GM23338 (cell line): ENCODE results near the gene NCAPD3. TPM values are rescaled to one million over a fixed set of nuclear protein-coding genes. Genes with fewer than 3 reads are reported as not detected.

Experiments
- ATAC-seq: fragments of 200-7000 bp; cut with Tn5 transposase; 3 replicates; pipeline ENCODE4 v1.9.1; 2020
- DNase-seq: peaks from one replicate; pipeline ENCODE4 v3.0.0-alpha.2; 2015; ENCODE audit warnings: low spot score
- H2AFZ ChIP-seq: fragments of 200-600 bp; sonication (generic); 2 replicates; pipeline ENCODE4 v1.8.0; 2016; ENCODE audit warnings: antibody characterized with exemption, mild to moderate bottlenecking, moderate library complexity
- H3F3A ChIP-seq: fragments of 200-600 bp; sonication (generic); replicated peaks from 2 replicates; pipeline ENCODE4 v1.8.0; 2017; ENCODE audit warnings: antibody characterized with exemption, mixed run types, low read depth
- H3K27ac ChIP-seq: fragments of 200-600 bp; sonication (generic); 2 replicates; pipeline ENCODE4 v1.6.1; 2016; ENCODE audit warnings: low read depth
- H3K27me3 ChIP-seq: fragments of 200-600 bp; sonication (generic); 2 replicates; pipeline ENCODE4 v1.8.0; 2016; ENCODE audit warnings: mild to moderate bottlenecking, mixed run types, moderate library complexity; ENCODE audit not compliant: insufficient read depth
- H3K36me3 ChIP-seq: fragments of 200-600 bp; sonication (generic); 2 replicates; pipeline ENCODE4 v1.8.0; 2016; ENCODE audit warnings: mild to moderate bottlenecking; ENCODE audit not compliant: insufficient read depth
- H3K4me1 ChIP-seq: fragments of 200-600 bp; sonication (generic); 2 replicates; pipeline ENCODE4 v1.8.0; 2016; ENCODE audit warnings: mild to moderate bottlenecking, moderate library complexity; ENCODE audit not compliant: insufficient read depth
- H3K4me2 ChIP-seq: fragments of 200-600 bp; sonication (generic); 2 replicates; pipeline ENCODE4 v1.7.1; 2017; ENCODE audit warnings: mixed run types
- H3K4me3 ChIP-seq: fragments of 200-600 bp; sonication (generic); 2 replicates; pipeline ENCODE4 v1.6.1; 2016; ENCODE audit warnings: mixed run types
- H3K79me2 ChIP-seq: fragments of 200-600 bp; sonication (generic); replicated peaks from 2 replicates; pipeline ENCODE4 v1.8.0; 2017; ENCODE audit warnings: mild to moderate bottlenecking; ENCODE audit not compliant: insufficient read depth
- H3K9me2 ChIP-seq: fragments of 200-600 bp; sonication (generic); 2 replicates; pipeline ENCODE4 v1.8.0; 2017; ENCODE audit not compliant: insufficient read depth
- H4K20me1 ChIP-seq: fragments of 200-600 bp; sonication (generic); replicated peaks from 2 replicates; pipeline ENCODE4 v1.8.0; 2017; ENCODE audit warnings: mild to moderate bottlenecking; ENCODE audit not compliant: insufficient read depth
- H3K27ac Mint-ChIP-seq: 2 replicates; pipeline ENCODE4 v1.8.0; 2020; ENCODE audit warnings: inconsistent platforms, mild to moderate bottlenecking, moderate library complexity, mixed read lengths
- H3K27me3 Mint-ChIP-seq: 3 replicates; pipeline ENCODE4 v1.8.0; 2022; ENCODE audit warnings: low read depth, mild to moderate bottlenecking, moderate library complexity, mixed read lengths, inconsistent platforms; ENCODE audit not compliant: insufficient read depth, poor library complexity
- H3K36me3 Mint-ChIP-seq: 3 replicates; pipeline ENCODE4 v1.8.0; 2021; ENCODE audit warnings: low read depth, mild to moderate bottlenecking, inconsistent platforms, moderate library complexity, mixed read lengths
- H3K4me1 Mint-ChIP-seq: 3 replicates; pipeline ENCODE4 v1.8.0; 2020; ENCODE audit warnings: mild to moderate bottlenecking, inconsistent platforms, mixed read lengths
- H3K4me3 Mint-ChIP-seq: 3 replicates; pipeline ENCODE4 v1.8.0; 2021; ENCODE audit warnings: moderate library complexity, mild to moderate bottlenecking, inconsistent platforms, mixed read lengths
- H3K9me3 Mint-ChIP-seq: 3 replicates; pipeline ENCODE4 v1.8.0; 2020; ENCODE audit warnings: moderate library complexity, mild to moderate bottlenecking, inconsistent platforms, mixed read lengths
- CREB1 ChIP-seq: fragments of 250-450 bp; sonication (Bioruptor Pico); IDR thresholded peaks from 2 replicates; pipeline ENCODE4 v1.5.0; 2020; ENCODE audit warnings: low read depth, mild to moderate bottlenecking, moderate library complexity
- CTCF ChIP-seq, 2 experiments: fragments of 200-600 bp in 1 of 2; sonication (generic) in 1 of 2; conservative IDR thresholded peaks; 2 replicates each; pipeline versions ENCODE4 v1.5.1 to v1.6.1; 2016 to 2017; ENCODE audit warnings: antibody characterized with exemption in 2 of 2, low read depth in 2 of 2, mild to moderate bottlenecking in 2 of 2, moderate library complexity in 1 of 2
- JUNB ChIP-seq: IDR thresholded peaks from one replicate; pipeline ENCODE4 v1.6.1; 2016; ENCODE audit warnings: antibody characterized with exemption; ENCODE audit not compliant: unreplicated experiment
- NANOG ChIP-seq: IDR thresholded peaks from 2 replicates; pipeline ENCODE4 v1.6.1; 2016; ENCODE audit warnings: antibody characterized with exemption, borderline replicate concordance
- POLR2AphosphoS5 ChIP-seq: IDR thresholded peaks from 2 replicates; pipeline ENCODE4 v1.6.1; 2016; ENCODE audit warnings: antibody characterized with exemption, low read depth
- REST ChIP-seq: IDR thresholded peaks from one replicate; pipeline ENCODE4 v1.6.1; 2018; ENCODE audit warnings: antibody characterized with exemption; ENCODE audit not compliant: unreplicated experiment
- STAT1 ChIP-seq: IDR thresholded peaks from one replicate; pipeline ENCODE4 v1.6.1; 2016; ENCODE audit warnings: antibody characterized with exemption; ENCODE audit not compliant: unreplicated experiment
- ZNF114 ChIP-seq: fragments of 250-450 bp; sonication (Bioruptor Pico); IDR thresholded peaks from 2 replicates; pipeline ENCODE4 v1.5.0; 2020; ENCODE audit warnings: mild to moderate bottlenecking, moderate library complexity
- ZNF331 ChIP-seq: fragments of 250-450 bp; sonication (Bioruptor Pico); IDR thresholded peaks from 2 replicates; pipeline ENCODE4 v1.5.0; 2020; ENCODE audit warnings: low read depth, mild to moderate bottlenecking, moderate library complexity
- ZNF462 ChIP-seq: fragments of 250-450 bp; sonication (Bioruptor Pico); IDR thresholded peaks from 2 replicates; pipeline ENCODE4 v1.5.0; 2020; ENCODE audit warnings: mild to moderate bottlenecking, moderate library complexity
- polyA plus RNA-seq: library from polyadenylated mRNA; unstranded; fragments of >200 nt; fragmentation: Nextera tagmentation; extraction: Ambion mirVana; gene quantifications from 2 replicates; pipeline ENCODE4 v1.2.1, GENCODE V29; 2016
- total RNA-seq: library from RNA; depleted of rRNA; stranded (reverse); fragments of >200 nt; shearing (Covaris generic); gene quantifications from 2 replicates; pipeline ENCODE4 v1.2.3, GENCODE V29; 2014

Gene NCAPD3
- total and polyA plus RNA-seq, 2 experiments from 2014 or later = 37.1 to 49.8 TPM

GRCh38 chr11:134181707-134182106, 42.1 kb downstream of the NCAPD3 start:
- Mint-ChIP-seq H3K27me3 (no peaks in the 10 kb centered on the region), H3K27ac (no peak overlapping the region), H3K4me3 (no peak overlapping the region), H3K9me3 (no peaks in the 10 kb centered on the region), H3K4me1 (no peaks in the 10 kb centered on the region), H3K36me3 (peaks cover 49% of the 10 kb centered on the region)
- no peak for ATAC-seq
- Histone ChIP-seq H3K36me3 (peaks cover 36% of the 10 kb centered on the region), H3K9me2 (no peaks in the 10 kb centered on the region), H3K79me2 (no peaks in the 10 kb centered on the region), H3K27ac (no peak overlapping the region), H3K4me1 (no peaks in the 10 kb centered on the region), H3K27me3 (no peaks in the 10 kb centered on the region), H3K4me3 (no peak overlapping the region), H3F3A (no peaks in the 10 kb centered on the region), H3K4me2 (no peak overlapping the region), H2AFZ (no peak overlapping the region), H4K20me1 (peaks cover 4% of the 10 kb centered on the region; the same call in 1 of the 2 replicates)
- TF ChIP-seq CREB1 (CRISPR knock-in tag) = no peak
- DNase-seq = no peak

GRCh38 chr11:134178032-134178674, 45.6 kb downstream of the NCAPD3 start:
- H3K79me2 ChIP-seq = no peaks in the 10 kb centered on the region
- no peak overlapping the region for H3K27ac ChIP-seq
- no peaks in the 10 kb centered on the region for H4K20me1 ChIP-seq
- H3K36me3 ChIP-seq = peaks cover 45% of the 10 kb centered on the region
- ATAC-seq (no peak), DNase-seq (no peak)
- Mint-ChIP-seq H3K27me3 (no peaks in the 10 kb centered on the region), H3K4me3 (no peak overlapping the region), H3K27ac (no peak overlapping the region), H3K4me1 (no peaks in the 10 kb centered on the region), H3K9me3 (peaks cover 9% of the 10 kb centered on the region), H3K36me3 (peaks cover 66% of the 10 kb centered on the region)
- H3K27me3 ChIP-seq = no peaks in the 10 kb centered on the region
- no peaks in the 10 kb centered on the region for H3F3A ChIP-seq
- no peak overlapping the region for H3K4me3 ChIP-seq
- H3K4me2 ChIP-seq = no peak overlapping the region
- no peaks in the 10 kb centered on the region for H3K9me2 ChIP-seq
- no peak overlapping the region for H2AFZ ChIP-seq
- H3K4me1 ChIP-seq = no peaks in the 10 kb centered on the region
- TF ChIP-seq REST = no peak
- TF ChIP-seq JUNB = no peak
- no peak for TF ChIP-seq NANOG
- no peak for TF ChIP-seq POLR2AphosphoS5
- no peak for TF ChIP-seq CTCF (conservative IDR thresholded peaks at IDR 0.05; ENCODE audit: low read depth in 2 of 2)
- TF ChIP-seq ZNF331 (CRISPR knock-in tag) = no peak
- TF ChIP-seq STAT1 = no peak
- no peak for TF ChIP-seq ZNF462 (CRISPR knock-in tag)
- no peak for TF ChIP-seq CREB1 (CRISPR knock-in tag)
- TF ChIP-seq ZNF114 = no peak
